Stimulated activated CD8-positive, alpha-beta memory T cell treated with anti-CD3 and anti-CD28 coated beads, Interleukin-12 subunit alpha, Interleukin-12 subunit beta, amount 100 ng/mL, for 24 hours (primary cell): ENCODE measurements around the gene FLNC.

Experiments used
- DNase-seq: peaks from one replicate; pipeline ENCODE4 v3.0.0-alpha.2; 2020; ENCODE audit errors: extremely low read depth

Gene FLNC

DNA sequence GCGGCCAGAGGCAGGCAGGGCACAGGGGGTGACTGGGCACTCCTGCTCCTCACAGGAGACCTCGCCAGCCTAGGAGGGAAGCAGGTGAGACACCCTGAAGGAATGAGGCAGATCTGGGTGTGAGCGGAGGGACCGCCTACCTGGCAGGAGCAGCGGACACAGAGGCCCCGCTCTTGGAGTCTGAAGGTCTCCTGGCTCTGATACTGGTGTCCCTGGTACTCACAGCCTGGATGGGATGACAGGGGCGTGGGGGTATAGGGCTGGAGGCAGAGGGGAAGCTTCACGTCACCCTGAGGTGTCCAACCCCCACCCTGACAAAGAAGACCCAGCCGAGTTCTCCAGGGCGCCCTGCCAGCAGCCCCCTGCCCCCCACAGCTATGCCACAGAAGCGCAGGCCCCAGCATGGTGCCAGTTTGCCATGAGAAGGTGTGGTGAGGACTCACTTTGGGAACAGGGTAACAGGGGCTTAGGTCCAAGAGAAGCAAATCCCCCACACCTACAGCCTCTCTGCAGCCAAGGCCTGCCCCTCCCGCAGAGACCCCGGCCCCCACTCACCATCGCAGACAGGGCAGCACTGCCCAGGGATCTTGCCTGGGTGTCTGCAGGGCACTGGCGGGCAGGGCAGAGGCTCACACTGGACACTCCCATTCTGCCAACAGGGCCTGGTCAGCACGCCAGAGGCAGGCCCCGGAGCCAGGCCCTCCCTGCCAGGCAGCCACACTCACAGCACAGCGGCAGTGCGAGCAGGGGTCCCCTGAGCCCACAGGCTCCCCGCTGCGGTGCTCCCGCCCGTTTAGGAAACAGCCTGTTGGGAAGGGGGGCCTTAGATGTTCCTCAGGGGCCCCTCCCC, 63.3 kb downstream of the FLNC start:
- no peak for DNase-seq

GRCh38 chr7:128894101-128894440, 63.9 kb downstream of the FLNC start:
- no peak for DNase-seq

- DNase-seq: no peak
Measured at GRCh38 chr7:128895320-128895719, 65.1 kb downstream of the FLNC start.

DNA sequence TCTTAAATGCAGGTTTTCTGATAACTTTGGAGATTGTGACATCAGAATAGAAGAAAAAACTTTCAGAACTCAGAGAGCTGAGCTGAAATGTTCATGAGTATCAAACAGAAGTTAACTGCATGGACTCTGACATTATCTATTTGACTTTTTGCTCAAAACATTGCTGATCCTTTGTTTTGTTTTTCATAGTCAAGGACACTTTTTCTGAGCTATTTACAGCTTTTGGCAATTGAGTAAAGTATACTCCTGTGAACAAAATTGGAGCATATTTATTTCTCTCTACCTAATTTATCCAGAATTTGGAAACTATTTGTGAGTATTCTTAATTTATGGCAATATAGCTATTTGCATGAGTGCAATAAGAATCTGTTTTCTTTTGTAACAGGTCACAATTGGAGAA, 69.2 kb downstream of the FLNC start:
- DNase-seq: no peak

GRCh38 chr7:128900237-128900636, 70.0 kb downstream of the FLNC start:
- no peak for DNase-seq

GRCh38 chr7:128902761-128903585, 72.8 kb downstream of the FLNC start:
- no peak for DNase-seq

GRCh38 chr7:128903621-128904361, 73.6 kb downstream of the FLNC start:
- DNase-seq: no peak

DNA sequence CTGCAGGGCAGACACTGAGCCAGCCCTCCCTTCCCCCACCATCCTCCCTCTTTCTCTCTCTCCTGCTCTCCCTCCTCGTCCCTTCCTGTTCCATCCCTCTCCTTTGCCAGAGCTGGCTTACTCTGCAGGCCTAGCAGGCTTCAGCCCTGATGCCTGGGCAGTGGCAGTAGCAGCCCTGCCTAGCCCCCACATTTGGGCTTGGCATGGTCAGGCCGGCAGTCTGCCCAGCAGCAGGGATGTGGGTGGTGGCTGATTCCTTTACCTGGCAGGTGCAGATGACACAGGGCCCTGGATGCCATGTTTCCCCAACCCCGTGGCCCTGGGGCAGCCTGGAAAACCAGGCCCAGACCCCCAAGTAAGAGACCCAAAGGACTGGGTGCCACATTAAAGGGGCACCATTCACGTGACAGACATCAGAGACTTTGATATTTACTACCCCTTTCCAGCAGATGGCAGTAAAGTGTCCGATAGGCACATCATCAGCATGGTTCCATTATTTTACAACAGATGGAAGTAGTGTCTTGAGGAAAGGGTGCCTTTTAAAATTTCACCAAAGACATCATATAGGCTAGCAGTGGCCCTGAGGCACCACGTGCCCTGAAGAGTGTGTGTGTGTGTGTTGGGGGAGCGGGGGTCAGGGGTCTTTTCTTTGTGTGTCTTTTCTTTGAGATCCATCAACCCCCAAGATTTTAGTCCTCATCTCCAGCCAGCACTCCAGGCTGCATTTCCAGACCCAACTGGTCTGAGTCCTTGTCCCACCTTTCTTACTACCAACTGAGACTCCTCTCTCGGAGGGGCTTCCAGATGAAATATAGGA, 74.4 kb downstream of the FLNC start:
- no peak for DNase-seq

- DNase-seq: no peak
Measured at GRCh38 chr7:128906001-128906765, 76.0 kb downstream of the FLNC start.

DNA sequence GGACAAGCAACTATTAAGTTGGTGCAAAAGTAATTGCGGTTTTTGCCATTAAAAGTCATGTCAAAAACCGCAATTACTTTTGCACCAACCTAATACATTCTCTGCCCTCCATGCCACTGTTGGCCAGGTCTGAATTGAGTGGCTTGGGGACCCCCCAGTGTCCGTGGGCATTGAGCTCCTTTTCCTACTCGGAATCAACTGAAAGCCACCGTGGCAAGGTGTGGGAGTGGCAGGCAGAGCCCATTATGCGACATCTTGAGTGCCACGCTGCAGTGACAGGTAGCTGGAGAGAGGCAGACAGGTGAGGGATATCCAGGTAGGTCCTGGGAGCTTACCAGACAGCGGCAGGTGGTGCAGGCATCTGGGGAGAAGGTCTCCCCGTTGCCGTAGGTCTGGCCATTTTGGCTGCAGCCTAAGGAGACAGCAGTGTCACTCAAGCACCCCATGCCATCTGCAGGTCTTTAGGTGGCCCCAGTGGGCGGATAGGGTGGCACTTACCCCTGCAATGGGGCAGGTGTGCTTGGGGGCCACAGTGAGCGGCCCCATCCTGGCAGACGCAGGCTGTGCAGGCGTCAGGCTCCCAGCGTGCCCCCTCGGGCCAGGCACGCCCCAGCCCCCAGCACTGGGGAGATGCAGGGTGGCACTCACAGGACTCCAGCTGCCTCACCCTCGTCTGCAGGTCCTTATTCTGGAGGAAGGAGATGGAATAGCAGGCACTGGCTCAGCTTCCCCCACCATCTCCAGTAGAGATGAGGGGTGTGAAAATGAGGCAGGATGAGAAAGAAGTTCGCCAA, 76.8 kb downstream of the FLNC start:
- no peak for DNase-seq
